ENCODE measurements around the gene SWAP70.

SWAP70 gene

DNA sequence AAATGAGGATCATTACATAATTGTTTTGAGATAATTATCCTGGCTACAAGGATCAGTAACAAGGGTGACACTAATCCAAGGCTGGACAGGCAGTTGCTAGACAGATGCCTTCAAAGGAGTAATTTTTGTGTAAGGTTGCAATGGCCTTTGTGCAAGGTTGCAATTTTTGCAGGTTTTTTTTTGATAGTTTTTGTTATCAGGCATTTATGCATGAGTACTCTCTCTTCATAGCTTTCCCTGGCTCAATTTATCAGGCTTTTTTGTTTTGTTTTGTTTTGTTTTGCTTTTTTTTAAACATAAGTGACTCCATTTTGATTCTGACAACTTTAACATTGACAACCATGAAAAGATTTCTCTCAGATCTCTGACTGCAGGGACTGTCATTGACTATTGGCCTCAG lies 110.2 kb downstream of the SWAP70 start:
- no peak overlapping the region for H3K27ac ChIP-seq

DNA sequence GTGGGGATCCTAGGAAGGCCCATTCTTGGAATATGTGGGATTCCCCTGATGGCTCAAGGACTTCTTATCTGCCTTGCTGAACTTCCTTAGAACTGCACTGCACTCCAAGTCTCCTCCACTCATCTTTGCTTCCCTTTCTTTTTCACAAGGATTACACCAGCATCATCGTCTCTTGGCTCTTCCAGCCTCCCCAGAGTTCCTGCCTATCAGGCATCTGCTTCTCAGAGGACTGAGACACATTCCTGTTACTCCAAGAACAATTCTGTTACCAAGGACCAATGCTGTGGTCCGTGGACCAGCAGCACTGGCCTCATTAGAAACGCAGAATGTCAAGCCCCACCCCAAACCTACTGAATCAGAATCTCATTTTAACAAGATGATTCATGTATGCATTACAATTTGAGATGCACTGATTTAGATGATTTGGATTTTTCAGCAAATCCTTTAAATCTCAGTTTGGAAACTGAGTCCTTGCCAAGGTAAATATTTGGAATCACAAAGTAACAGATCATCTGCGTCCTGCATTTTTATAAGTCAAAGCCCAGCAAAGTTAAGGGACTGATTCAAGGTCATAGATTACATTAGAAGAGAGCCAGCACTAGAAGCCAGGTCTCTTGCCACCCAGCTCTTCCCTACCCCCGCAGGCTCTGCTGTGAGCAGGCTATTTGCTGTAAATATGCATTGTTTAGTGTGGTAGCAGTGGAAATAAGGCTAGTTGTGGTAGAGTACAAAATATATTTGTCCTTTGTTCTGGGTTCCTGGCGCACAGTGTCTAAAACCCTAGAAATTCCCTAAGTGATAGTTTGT lies 110.9 kb downstream of the SWAP70 start:
- TF ChIP-seq, protein P1, sequence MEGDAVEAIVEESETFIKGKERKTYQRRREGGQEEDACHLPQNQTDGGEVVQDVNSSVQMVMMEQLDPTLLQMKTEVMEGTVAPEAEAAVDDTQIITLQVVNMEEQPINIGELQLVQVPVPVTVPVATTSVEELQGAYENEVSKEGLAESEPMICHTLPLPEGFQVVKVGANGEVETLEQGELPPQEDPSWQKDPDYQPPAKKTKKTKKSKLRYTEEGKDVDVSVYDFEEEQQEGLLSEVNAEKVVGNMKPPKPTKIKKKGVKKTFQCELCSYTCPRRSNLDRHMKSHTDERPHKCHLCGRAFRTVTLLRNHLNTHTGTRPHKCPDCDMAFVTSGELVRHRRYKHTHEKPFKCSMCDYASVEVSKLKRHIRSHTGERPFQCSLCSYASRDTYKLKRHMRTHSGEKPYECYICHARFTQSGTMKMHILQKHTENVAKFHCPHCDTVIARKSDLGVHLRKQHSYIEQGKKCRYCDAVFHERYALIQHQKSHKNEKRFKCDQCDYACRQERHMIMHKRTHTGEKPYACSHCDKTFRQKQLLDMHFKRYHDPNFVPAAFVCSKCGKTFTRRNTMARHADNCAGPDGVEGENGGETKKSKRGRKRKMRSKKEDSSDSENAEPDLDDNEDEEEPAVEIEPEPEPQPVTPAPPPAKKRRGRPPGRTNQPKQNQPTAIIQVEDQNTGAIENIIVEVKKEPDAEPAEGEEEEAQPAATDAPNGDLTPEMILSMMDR (conservative IDR thresholded peaks at IDR 0.05): no peak
- H3K27ac ChIP-seq: no peak overlapping the region

More for the DNA sequence above, 110.2 kb downstream of the SWAP70 start:
- TF ChIP-seq, protein P1 (conservative IDR thresholded peaks at IDR 0.05): no peak

DNA sequence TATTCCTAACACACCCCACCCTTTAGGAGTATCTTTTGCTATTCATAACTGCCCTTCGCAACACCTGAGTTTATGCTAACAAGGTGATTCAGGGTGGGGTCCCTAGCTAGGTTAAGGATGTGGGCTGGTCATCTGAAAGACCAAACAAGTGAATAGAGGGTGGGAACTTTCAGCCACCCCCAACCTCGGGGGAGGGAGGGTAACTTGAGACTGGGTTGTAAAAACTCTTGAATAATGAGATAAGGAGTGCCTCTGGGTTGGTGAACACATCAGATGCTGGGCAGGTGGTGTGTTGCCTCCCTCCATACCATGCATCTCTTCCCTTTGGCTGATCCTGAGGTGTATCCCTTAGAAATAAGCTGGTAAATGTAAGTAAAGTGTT lies 111.5 kb downstream of the SWAP70 start:
- H3K27ac ChIP-seq: no peak overlapping the region

DNA sequence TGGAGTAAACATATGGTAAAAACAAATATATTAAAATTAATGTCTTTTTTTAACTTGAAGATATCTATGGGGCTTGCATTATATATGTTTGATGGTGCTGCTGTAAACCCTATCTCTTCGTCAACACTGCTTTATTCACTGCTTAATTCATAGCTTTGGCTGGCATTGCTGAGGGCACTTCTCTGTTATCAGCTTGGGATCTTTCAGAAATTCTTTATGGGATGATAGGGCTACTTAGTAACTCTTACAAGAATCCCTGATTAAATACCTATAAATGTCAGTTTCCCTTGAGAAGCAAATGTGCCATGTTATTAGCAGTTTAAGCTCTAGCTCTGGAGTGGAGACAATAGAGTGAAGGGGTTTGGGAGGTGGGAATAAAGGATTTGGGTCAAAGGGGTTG lies 112.3 kb downstream of the SWAP70 start:
- TF ChIP-seq, protein P1 (conservative IDR thresholded peaks at IDR 0.05): no peak
- no peak overlapping the region for H3K27ac ChIP-seq

More for the DNA sequence above, 111.5 kb downstream of the SWAP70 start:
- TF ChIP-seq, protein P1 (conservative IDR thresholded peaks at IDR 0.05): no peak

DNA sequence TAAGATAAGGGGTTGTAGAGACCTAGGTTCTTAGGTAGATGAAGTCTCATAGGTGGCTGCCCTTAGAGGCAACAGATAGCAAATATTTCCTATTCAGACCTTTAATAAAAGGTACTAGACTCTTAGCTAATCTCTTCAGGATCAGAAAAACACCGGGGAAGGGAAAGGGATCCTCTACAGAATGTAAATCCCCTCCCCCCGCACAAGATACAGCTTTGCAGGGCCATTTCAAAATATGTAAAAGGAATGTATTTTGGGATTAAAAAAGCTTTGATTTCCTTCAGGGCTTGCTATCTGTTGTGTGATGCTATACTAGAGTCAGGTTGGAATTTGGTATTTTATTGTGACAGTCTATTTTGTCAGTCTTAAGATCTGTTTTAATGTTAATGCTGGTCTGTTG lies 113.2 kb downstream of the SWAP70 start:
- TF ChIP-seq, protein P1 (conservative IDR thresholded peaks at IDR 0.05): no peak
- H3K27ac ChIP-seq: no peak overlapping the region

DNA sequence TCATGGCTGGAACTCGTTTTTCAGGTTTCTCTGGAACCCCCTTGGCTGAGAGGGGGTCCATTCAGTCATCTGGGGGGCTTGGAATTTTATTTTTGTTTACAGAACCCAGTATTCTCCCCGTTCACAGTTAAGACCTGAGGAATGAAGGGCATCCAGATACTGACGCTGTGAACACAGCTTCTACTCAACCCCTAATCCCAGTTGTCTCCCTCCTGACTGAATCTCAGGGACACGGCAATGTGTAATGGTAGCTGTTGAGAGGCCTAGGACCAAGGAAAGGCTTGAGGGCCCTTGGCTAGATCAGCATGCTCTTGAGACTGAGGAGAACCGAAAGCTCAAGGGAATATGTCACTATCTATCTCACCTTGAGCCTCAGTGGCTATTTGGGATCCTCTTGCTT lies 113.6 kb downstream of the SWAP70 start:
- no peak overlapping the region for H3K27ac ChIP-seq
- TF ChIP-seq, protein P1 (conservative IDR thresholded peaks at IDR 0.05): no peak

DNA sequence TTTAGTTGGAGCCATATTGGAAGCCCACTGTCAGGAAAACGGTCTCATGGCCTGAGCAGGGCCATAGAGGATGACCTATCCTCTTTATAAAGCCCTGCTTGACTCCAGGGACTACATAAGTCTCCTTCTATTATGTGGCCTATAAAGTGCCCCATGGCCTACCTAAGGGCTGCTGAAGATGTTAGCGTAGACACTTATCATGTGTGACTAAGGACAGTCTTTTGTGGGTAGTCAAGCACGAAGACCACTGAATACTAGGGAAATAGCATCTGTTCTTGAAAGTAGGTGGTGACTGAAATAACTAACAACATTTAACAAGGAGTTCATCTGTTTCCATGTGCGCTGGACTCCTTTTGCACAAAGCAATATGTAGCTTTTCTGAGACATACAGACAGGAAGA lies 117.1 kb downstream of the SWAP70 start:
- TF ChIP-seq, protein P1 (conservative IDR thresholded peaks at IDR 0.05): no peak
- no peak overlapping the region for H3K27ac ChIP-seq

Measured in VCaP (cell line).